H1 (cell line): ENCODE results near the gene EWSR1. TPM values are rescaled to one million over a fixed set of nuclear protein-coding genes. Genes with fewer than 3 reads are reported as not detected.

ENCODE experiments used
- CTCF ChIA-PET: fragments of 300-600 bp; sonication (Branson Sonifier 250); formaldehyde crosslinking; loops from one replicate; lab custom pipeline; 2021; ENCODE audit not compliant: partially characterized antibody; lab: Charles Lee
- POLR2A ChIA-PET: fragments of 300-600 bp; sonication (Branson Sonifier 250); formaldehyde crosslinking; loops from one replicate; lab custom pipeline; 2021; ENCODE audit warnings: inconsistent platforms; ENCODE audit not compliant: partially characterized antibody; lab: Charles Lee
- DNase-seq, 2 experiments: peaks; one replicate each; pipeline versions ENCODE4 v3.0.0 to v3.0.0-alpha.2; 2010 to 2022; ENCODE audit warnings: low spot score in 2 of 2, low read depth in 1 of 2, mixed read lengths in 1 of 2
- FAIRE-seq: peaks from 2 replicates; lab custom pipeline; 2011; peaks lifted over from hg19 to GRCh38; lab: Jason Lieb, UNC
- H2AFZ ChIP-seq: 2 replicates; pipeline ENCODE4 v1.8.1; 2012; ENCODE audit warnings: low read length, inconsistent platforms
- H2AK5ac ChIP-seq: 2 replicates; pipeline ENCODE4 v1.6.1; 2013; ENCODE audit warnings: low read depth, low read length
- H2BK120ac ChIP-seq: replicated peaks from 2 replicates; pipeline ENCODE3; 2013; ENCODE audit warnings: low read depth, low read length, inconsistent platforms
- H2BK12ac ChIP-seq: 2 replicates; pipeline ENCODE4 v1.6.1; 2013; ENCODE audit warnings: low read depth, low read length
- H2BK15ac ChIP-seq: 2 replicates; pipeline ENCODE4 v1.6.1; 2013; ENCODE audit warnings: low read length
- H2BK20ac ChIP-seq: 2 replicates; pipeline ENCODE4 v1.6.1; 2013; ENCODE audit warnings: low read length
- H2BK5ac ChIP-seq: 2 replicates; pipeline ENCODE4 v1.6.1; 2013; ENCODE audit warnings: low read depth, low read length
- H3K14ac ChIP-seq: 2 replicates; pipeline ENCODE4 v1.6.1; 2013; ENCODE audit warnings: inconsistent platforms; ENCODE audit not compliant: insufficient read length
- H3K18ac ChIP-seq: 2 replicates; pipeline ENCODE4 v1.6.1; 2013; ENCODE audit warnings: low read length; ENCODE audit errors: extremely low read depth
- H3K23ac ChIP-seq: 2 replicates; pipeline ENCODE4 v1.6.1; 2013; ENCODE audit warnings: inconsistent platforms; ENCODE audit not compliant: insufficient read length
- H3K23me2 ChIP-seq: 2 replicates; pipeline ENCODE4 v1.6.1; 2013; ENCODE audit warnings: low read depth, low read length
- H3K27ac ChIP-seq: 2 replicates; pipeline ENCODE4 v1.6.1; 2011; ENCODE audit warnings: low read depth, low read length, inconsistent platforms
- H3K27me3 ChIP-seq, 4 experiments: replicated peaks in 1 of 4; 1 replicate in 1 of 4; 2 replicates in 3 of 4; pipeline versions ENCODE4 v1.6.1 to v1.8.1; 2011 to 2013; ENCODE audit warnings: low read length in 3 of 4, mild to moderate bottlenecking in 3 of 4, inconsistent platforms in 2 of 4, mixed read lengths in 2 of 4, moderate library complexity in 1 of 4; ENCODE audit not compliant: control insufficient read depth in 3 of 4, insufficient read depth in 3 of 4; ENCODE audit errors: extremely low read depth in 1 of 4
- H3K36me3 ChIP-seq, 4 experiments: 2 replicates each; pipeline versions ENCODE4 v1.6.1 to v1.8.1; 2011 to 2013; ENCODE audit warnings: mild to moderate bottlenecking in 4 of 4, low read length in 3 of 4, moderate library complexity in 2 of 4, control low read depth in 1 of 4, inconsistent platforms in 1 of 4; ENCODE audit not compliant: insufficient read depth in 4 of 4, control insufficient read depth in 2 of 4
- H3K4ac ChIP-seq: replicated peaks from 2 replicates; pipeline ENCODE3; 2013; ENCODE audit warnings: low read length, low read depth, mixed read lengths, inconsistent platforms; ENCODE audit not compliant: insufficient read length
- H3K4me1 ChIP-seq, 4 experiments: replicated peaks in 1 of 4; 1 replicate in 1 of 4; 2 replicates in 3 of 4; pipeline versions ENCODE4 v1.6.1 to v1.8.1; 2011 to 2013; ENCODE audit warnings: low read length in 3 of 4, inconsistent platforms in 2 of 4, mixed read lengths in 1 of 4; ENCODE audit not compliant: insufficient read depth in 4 of 4, control insufficient read depth in 3 of 4
- H3K4me2 ChIP-seq, 2 experiments: 2 replicates each; pipeline versions ENCODE4 v1.6.1 to v1.8.1; 2011 to 2013; ENCODE audit warnings: low read depth in 2 of 2, low read length in 2 of 2, control low read depth in 1 of 2, inconsistent platforms in 1 of 2, mild to moderate bottlenecking in 1 of 2; ENCODE audit not compliant: insufficient read depth in 1 of 2
- H3K4me3 ChIP-seq, 4 experiments: fragments of 200-600, 300-600 bp in 1 of 4; sonication (generic), shearing (Covaris generic), sonication (Bioruptor Twin) in 1 of 4; 2 replicates each; pipeline versions ENCODE4 v1.5.1 to v1.8.1; 2011 to 2016; ENCODE audit warnings: low read length in 4 of 4, low read depth in 3 of 4, control low read depth in 2 of 4, inconsistent platforms in 2 of 4, mild to moderate bottlenecking in 2 of 4, mixed read lengths in 1 of 4, moderate library complexity in 1 of 4; ENCODE audit not compliant: insufficient read depth in 2 of 4; ENCODE audit errors: extremely low read depth in 1 of 4
- H3K56ac ChIP-seq: replicated peaks from 2 replicates; pipeline ENCODE3; 2013; ENCODE audit warnings: low read depth, mild to moderate bottlenecking, mixed read lengths, low read length, inconsistent platforms; ENCODE audit not compliant: insufficient read length
- H3K79me1 ChIP-seq: 2 replicates; pipeline ENCODE4 v1.6.1; 2013; ENCODE audit warnings: low read depth, low read length, control low read depth
- H3K79me2 ChIP-seq, 2 experiments: 2 replicates each; pipeline versions ENCODE4 v1.6.1 to v1.8.1; 2012 to 2013; ENCODE audit warnings: low read length in 2 of 2, mild to moderate bottlenecking in 2 of 2, inconsistent platforms in 1 of 2; ENCODE audit not compliant: insufficient read depth in 2 of 2, control insufficient read depth in 1 of 2
- H3K9ac ChIP-seq, 4 experiments: replicated peaks in 1 of 4; 1 replicate in 1 of 4; 2 replicates in 3 of 4; pipeline versions ENCODE4 v1.6.1 to v1.8.1; 2011 to 2013; ENCODE audit warnings: low read depth in 3 of 4, low read length in 3 of 4, control low read depth in 2 of 4, mild to moderate bottlenecking in 2 of 4, moderate library complexity in 2 of 4, inconsistent platforms in 1 of 4; ENCODE audit errors: extremely low read depth in 1 of 4
- H3K9me3 ChIP-seq, 2 experiments: 2 replicates each; pipeline versions ENCODE4 v1.6.1 to v1.8.1; 2012 to 2013; ENCODE audit warnings: mild to moderate bottlenecking in 2 of 2, moderate library complexity in 2 of 2, control low read depth in 1 of 2, inconsistent platforms in 1 of 2, low read depth in 1 of 2, low read length in 1 of 2, mixed read lengths in 1 of 2; ENCODE audit not compliant: insufficient read depth in 2 of 2
- H4K20me1 ChIP-seq, 2 experiments: replicated peaks in 1 of 2; 2 replicates each; pipeline versions ENCODE3 to v1.8.1; 2011 to 2013; ENCODE audit warnings: inconsistent platforms in 2 of 2, low read length in 2 of 2, mild to moderate bottlenecking in 1 of 2; ENCODE audit not compliant: insufficient read depth in 2 of 2, control insufficient read depth in 1 of 2
- H4K5ac ChIP-seq: 2 replicates; pipeline ENCODE4 v1.6.1; 2013; ENCODE audit warnings: low read length, low read depth, mixed read lengths, inconsistent platforms; ENCODE audit not compliant: insufficient read length
- H4K8ac ChIP-seq: 2 replicates; pipeline ENCODE4 v1.8.0; 2013; ENCODE audit warnings: mild to moderate bottlenecking, moderate library complexity, low read length, inconsistent platforms; ENCODE audit not compliant: insufficient read depth; ENCODE audit errors: extremely low read depth
- H4K91ac ChIP-seq: replicated peaks from 2 replicates; pipeline ENCODE3; 2013; ENCODE audit warnings: low read length, mixed read lengths, inconsistent platforms; ENCODE audit not compliant: insufficient read length
- EP300 ChIP-seq, 2 experiments: IDR thresholded peaks; 1 replicate in 1 of 2; 2 replicates in 1 of 2; pipeline ENCODE4 v1.6.1; 2011 to 2012; ENCODE audit warnings: low read depth in 2 of 2, low read length in 2 of 2, mild to moderate bottlenecking in 2 of 2, borderline replicate concordance in 1 of 2, inconsistent platforms in 1 of 2, moderate library complexity in 1 of 2
- GABPA ChIP-seq: IDR thresholded peaks from 2 replicates; pipeline ENCODE4 v1.6.1; 2011; ENCODE audit warnings: mild to moderate bottlenecking, low read length, moderate library complexity, borderline replicate concordance; ENCODE audit not compliant: insufficient read depth
- JUND ChIP-seq: IDR thresholded peaks from 2 replicates; pipeline ENCODE4 v1.6.1; 2011; ENCODE audit warnings: mild to moderate bottlenecking, improper control_type of control experiment, low read length
- MAX ChIP-seq: IDR thresholded peaks from 2 replicates; pipeline ENCODE4 v1.6.1; 2012; ENCODE audit warnings: inconsistent platforms
- NRF1 ChIP-seq: IDR thresholded peaks from 2 replicates; pipeline ENCODE4 v1.6.1; 2011; ENCODE audit warnings: mild to moderate bottlenecking, low read depth, low read length, improper control_type of control experiment
- SP1 ChIP-seq: IDR thresholded peaks from 2 replicates; pipeline ENCODE4 v1.6.1; 2011; ENCODE audit warnings: low read depth, low read length
- TBP ChIP-seq: IDR thresholded peaks from 2 replicates; pipeline ENCODE4 v1.6.1; 2011; ENCODE audit warnings: low read depth, low read length, improper control_type of control experiment
- WGBS, 2 experiments: shearing (Covaris generic) in 1 of 2; methylation state at CpG; one replicate each; pipeline versions ENCODE4 v1.1.6 to v1.1.7; 2013 to 2015; ENCODE audit warnings: low lambda C conversion rate in 2 of 2, mixed read lengths in 2 of 2, inconsistent platforms in 1 of 2, low coverage in 1 of 2, missing lambda C conversion rate in 1 of 2; ENCODE audit not compliant: insufficient replicate concordance in 2 of 2, insufficient coverage in 1 of 2, insufficient read length in 1 of 2; ENCODE audit errors: extremely low coverage in 1 of 2, missing lambda C conversion rate in 1 of 2; 5-methylcytosine and 5-hydroxymethylcytosine counted together
- polyA plus RNA-seq, 7 experiments: library from polyadenylated mRNA; depleted of rRNA in 3 of 7; stranded (reverse) in 5 of 7; unstranded in 2 of 7; fragments of >200 nt in 5 of 7; fragments of 200-250 nt in 2 of 7; gene quantifications; 1 replicate in 5 of 7; 2 replicates in 1 of 7; 4 replicates in 1 of 7; pipeline versions ENCODE4 v1.2.1 to v1.2.3, GENCODE V29; 2011 to 2013; ENCODE audit warnings: missing spikeins in 2 of 7, mixed read lengths in 2 of 7
- total RNA-seq: library from RNA; stranded (reverse); fragmentation: NEBNext Ultra II Directional; extraction: Animal tissue kit (Norgen Biotek cat#: 25700); gene quantifications from 2 replicates; pipeline ENCODE4 v1.2.1, GENCODE V29; 2021

Gene EWSR1
- total and polyA plus RNA-seq, 2 of the 8 experiments (the other 6 are each of a cell fraction or from before 2014, with no cell fraction given), result 387 to 930 TPM

DNA sequence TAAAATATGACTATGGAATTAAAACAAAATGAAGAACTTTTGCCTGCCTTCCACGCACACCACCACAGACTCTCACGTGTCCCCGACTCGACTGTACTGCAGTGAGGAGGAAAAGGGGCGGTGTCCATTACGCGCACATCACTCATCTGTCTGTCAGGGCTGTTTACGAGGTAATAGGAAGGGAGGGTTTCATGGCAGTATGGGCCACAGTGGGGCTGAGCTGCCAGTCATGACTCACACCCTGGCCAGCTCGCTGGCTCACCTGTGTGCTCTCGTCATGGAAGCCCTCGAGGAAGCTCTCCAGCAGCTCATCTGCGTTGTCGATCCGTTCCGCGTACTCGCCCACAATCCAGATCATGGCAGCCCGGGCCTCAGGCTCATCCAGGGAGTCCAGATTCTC, 80.9 kb downstream of the EWSR1 start:
- no peak for FAIRE-seq

More for the DNA sequence above, 80.9 kb downstream of the EWSR1 start:
- H3K27ac ChIP-seq, result no peak overlapping the region; the same call in 1 of the 2 replicates
- H3K4ac ChIP-seq, result no peak overlapping the region
- H4K91ac ChIP-seq, result no peak overlapping the region
- H3K4me3 ChIP-seq, result no peak overlapping the region
- DNase-seq, result no peak
- no peaks in the 10 kb centered on the region for H3K27me3 ChIP-seq
- no peak overlapping the region for H3K56ac ChIP-seq
- no peak overlapping the region for H2AK5ac ChIP-seq
- H3K36me3 ChIP-seq, result peaks cover 19 to 45% (median 38%) of the 10 kb centered on the region in 4 experiments
- no peaks in the 10 kb centered on the region for H3K4me1 ChIP-seq
- H4K20me1 ChIP-seq, result peaks cover 3 to 9% of the 10 kb centered on the region in 2 experiments
- H2BK5ac ChIP-seq, result no peak overlapping the region
- no peak overlapping the region for H2BK15ac ChIP-seq
- H4K8ac ChIP-seq, result no peak overlapping the region
- H3K9me3 ChIP-seq, result no peaks in the 10 kb centered on the region
- no peak overlapping the region for H2BK20ac ChIP-seq
- H2BK12ac ChIP-seq, result no peak overlapping the region
- H3K14ac ChIP-seq, result no peak overlapping the region
- H3K4me2 ChIP-seq, result no peak overlapping the region
- WGBS, 2 experiments, result 92% methylated on average over 18 of the region's 18 CpGs; no CpG with 5 or more reads in 1 of the 2 experiments
- H3K79me2 ChIP-seq, result no peaks in the 10 kb centered on the region
- H3K79me1 ChIP-seq, result no peaks in the 10 kb centered on the region
- H2BK120ac ChIP-seq, result no peak overlapping the region
- no peak overlapping the region for H2AFZ ChIP-seq
- ChIA-PET CTCF (interaction anchor here (0.6 to 2.4 kb wide), 2 partner anchors 10 to 11 kb away, joined by 3 to 8 read pairs; no protein-coding TSS in a partner anchor), POLR2A (no interaction called here)
- TF ChIP-seq TBP (no peak), SP1 (no peak), GABPA (no peak), MAX (no peak), EP300 (IDR thresholded peaks at IDR 0.05; ENCODE audit: borderline replicate concordance in 1 of 2, low read depth in 2 of 2, low read length in 2 of 2) (no peak), JUND (no peak), NRF1 (no peak)
- no peaks in the 10 kb centered on the region for H3K23me2 ChIP-seq
- H3K23ac ChIP-seq, result no peak overlapping the region
- no peak overlapping the region for H3K9ac ChIP-seq
- H3K18ac ChIP-seq, result no peak overlapping the region
- no peak overlapping the region for H4K5ac ChIP-seq
